T-helper 1 cell treated with Interleukin-12 subunit alpha and Interleukin-12 subunit beta and Interleukin-4 antibody, amounts not matched to agents 30 μg/mL and 1 μg/mL, for 36 hours (primary cell): ENCODE data around the gene NOL11.
A peak's percentile ranks its signal among the peaks of the same experiment; 100 is the strongest.
"Not testable (repeated sequence)": the region's sequence is repeated elsewhere in the genome, so short reads cannot be mapped to it uniquely, and the experiment has no call there.

Experiments used
- H3K27ac Mint-ChIP-seq: one replicate; pipeline ENCODE4 v1.8.0; 2021; ENCODE audit warnings: mild to moderate bottlenecking, mixed read lengths
- H3K27me3 Mint-ChIP-seq: one replicate; pipeline ENCODE4 v1.8.0; 2021; ENCODE audit warnings: low read depth, mixed read lengths
- H3K36me3 Mint-ChIP-seq: one replicate; pipeline ENCODE4 v1.8.0; 2021; ENCODE audit warnings: low read depth, mixed read lengths
- H3K4me1 Mint-ChIP-seq: one replicate; pipeline ENCODE4 v1.8.0; 2021; ENCODE audit warnings: low read depth, mixed read lengths
- H3K4me3 Mint-ChIP-seq: one replicate; pipeline ENCODE4 v1.8.0; 2021; ENCODE audit warnings: mild to moderate bottlenecking, moderate library complexity, mixed read lengths
- H3K9me3 Mint-ChIP-seq: one replicate; pipeline ENCODE4 v1.8.0; 2021; ENCODE audit warnings: mixed read lengths

NOL11 gene

GRCh38 chr17:67693811-67694210 is 23.9 kb upstream of the NOL11 start:
- H3K4me3 Mint-ChIP-seq: no peak overlapping the region

GRCh38 chr17:67696347-67696746 is 21.4 kb upstream of the NOL11 start:
- Mint-ChIP-seq H3K27me3 (peaks cover 3% of the 10 kb centered on the region), H3K4me3 (no peak overlapping the region), H3K4me1 (no peaks in the 10 kb centered on the region), H3K9me3 (no peaks in the 10 kb centered on the region), H3K27ac (no peak overlapping the region), H3K36me3 (peaks cover 3% of the 10 kb centered on the region)

More at GRCh38 chr17:67693811-67694210, 23.9 kb upstream of the NOL11 start:
- Mint-ChIP-seq H3K27ac (no peak overlapping the region), H3K4me1 (peaks cover 3% of the 10 kb centered on the region), H3K27me3 (no peaks in the 10 kb centered on the region), H3K36me3 (peaks cover 3% of the 10 kb centered on the region), H3K9me3 (no peaks in the 10 kb centered on the region)

- Mint-ChIP-seq H3K27ac (no peak overlapping the region), H3K4me3 (no peak overlapping the region), H3K36me3 (peaks cover 3% of the 10 kb centered on the region), H3K9me3 (no peaks in the 10 kb centered on the region), H3K4me1 (no peaks in the 10 kb centered on the region), H3K27me3 (peaks cover 3% of the 10 kb centered on the region)
These were observed 20.8 kb upstream of the NOL11 start for GRCh38 chr17:67696853-67697498.

GRCh38 chr17:67700037-67700724 is 17.6 kb upstream of the NOL11 start:
- Mint-ChIP-seq H3K27ac (no peak overlapping the region), H3K4me3 (no peak overlapping the region), H3K4me1 (no peaks in the 10 kb centered on the region), H3K9me3 (no peaks in the 10 kb centered on the region), H3K27me3 (peaks cover 3% of the 10 kb centered on the region), H3K36me3 (no peaks in the 10 kb centered on the region)

GRCh38 chr17:67700725-67701119 is 17.0 kb upstream of the NOL11 start:
- Mint-ChIP-seq H3K27me3 (peaks cover 3% of the 10 kb centered on the region), H3K9me3 (no peaks in the 10 kb centered on the region), H3K4me3 (no peak overlapping the region), H3K27ac (no peak overlapping the region), H3K4me1 (no peaks in the 10 kb centered on the region), H3K36me3 (no peaks in the 10 kb centered on the region)

GRCh38 chr17:67702861-67703260 is 14.9 kb upstream of the NOL11 start:
- H3K4me3 Mint-ChIP-seq: not testable (repeated sequence)

DNA sequence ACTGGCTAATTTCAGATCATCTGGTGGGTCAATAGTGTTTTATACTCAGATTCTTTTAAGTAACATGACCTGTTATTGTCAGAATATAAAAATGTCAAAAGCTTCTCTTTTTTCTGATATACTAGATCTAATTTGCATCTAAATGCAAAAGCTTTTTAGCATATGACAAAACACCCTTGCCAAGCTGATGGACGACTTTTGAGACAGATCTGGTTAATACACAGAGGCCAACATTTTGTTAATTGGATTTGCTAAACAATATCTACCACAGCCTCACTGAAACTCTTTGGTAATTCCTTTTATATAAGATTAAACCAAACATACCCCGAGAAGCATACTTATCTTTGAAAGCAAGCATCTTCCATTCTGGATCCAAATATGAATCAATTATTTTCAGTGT is 10.3 kb upstream of the NOL11 start:
- H3K4me1 Mint-ChIP-seq: no peaks in the 10 kb centered on the region
- no peaks in the 10 kb centered on the region for H3K27me3 Mint-ChIP-seq
- no peaks in the 10 kb centered on the region for H3K9me3 Mint-ChIP-seq
- H3K27ac Mint-ChIP-seq: no peak overlapping the region
- no peaks in the 10 kb centered on the region for H3K36me3 Mint-ChIP-seq
- H3K4me3 Mint-ChIP-seq: no peak overlapping the region

More at GRCh38 chr17:67702861-67703260, 14.9 kb upstream of the NOL11 start:
- H3K4me1 Mint-ChIP-seq, H3K36me3 Mint-ChIP-seq, H3K9me3 Mint-ChIP-seq, H3K27me3 Mint-ChIP-seq, H3K27ac Mint-ChIP-seq: not testable (repeated sequence)

GRCh38 chr17:67708378-67708777 is 9.4 kb upstream of the NOL11 start:
- no peaks in the 10 kb centered on the region for H3K36me3 Mint-ChIP-seq
- H3K9me3 Mint-ChIP-seq: no peaks in the 10 kb centered on the region
- no peaks in the 10 kb centered on the region for H3K4me1 Mint-ChIP-seq
- no peak overlapping the region for H3K4me3 Mint-ChIP-seq
- H3K27ac Mint-ChIP-seq: no peak overlapping the region
- H3K27me3 Mint-ChIP-seq: no peaks in the 10 kb centered on the region

GRCh38 chr17:67711916-67712315 is 5.8 kb upstream of the NOL11 start:
- Mint-ChIP-seq H3K9me3 (no peaks in the 10 kb centered on the region), H3K27me3 (no peaks in the 10 kb centered on the region), H3K4me3 (no peak overlapping the region), H3K36me3 (no peaks in the 10 kb centered on the region), H3K27ac (no peak overlapping the region), H3K4me1 (peaks cover 5% of the 10 kb centered on the region)

- H3K4me3 Mint-ChIP-seq: no peak overlapping the region
- H3K36me3 Mint-ChIP-seq: no peaks in the 10 kb centered on the region
- no peak overlapping the region for H3K27ac Mint-ChIP-seq
- H3K9me3 Mint-ChIP-seq: no peaks in the 10 kb centered on the region
- no peaks in the 10 kb centered on the region for H3K27me3 Mint-ChIP-seq
- H3K4me1 Mint-ChIP-seq: peaks cover 8% of the 10 kb centered on the region
These were observed 5.4 kb upstream of the NOL11 start for GRCh38 chr17:67712375-67712774.

GRCh38 chr17:67713169-67713568 is 4.6 kb upstream of the NOL11 start:
- no peaks in the 10 kb centered on the region for H3K27me3 Mint-ChIP-seq
- no peaks in the 10 kb centered on the region for H3K9me3 Mint-ChIP-seq
- H3K4me1 Mint-ChIP-seq: peaks cover 8% of the 10 kb centered on the region
- H3K4me3 Mint-ChIP-seq: no peak overlapping the region
- no peak overlapping the region for H3K27ac Mint-ChIP-seq
- no peaks in the 10 kb centered on the region for H3K36me3 Mint-ChIP-seq

DNA sequence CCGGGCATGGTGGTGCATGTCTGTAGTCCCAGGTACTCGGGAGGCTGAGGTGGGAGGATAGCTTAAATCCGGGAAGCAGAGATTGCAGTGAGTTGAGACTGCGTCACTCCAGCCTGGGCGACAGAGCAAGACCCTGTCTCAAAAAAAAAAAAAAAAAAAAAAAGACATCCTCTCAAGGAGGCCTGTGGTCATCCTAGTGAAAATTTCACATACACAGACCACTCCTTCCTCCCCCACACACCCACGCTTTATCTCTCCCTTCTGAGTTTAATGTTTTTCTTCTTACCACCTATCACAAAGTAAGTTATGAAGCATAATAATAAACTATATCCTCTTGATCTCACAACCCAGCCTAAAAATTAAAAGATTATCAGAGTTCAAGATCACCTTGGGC is 1.3 kb upstream of the NOL11 start:
- no peak overlapping the region for H3K27ac Mint-ChIP-seq
- no peaks in the 10 kb centered on the region for H3K27me3 Mint-ChIP-seq
- no peaks in the 10 kb centered on the region for H3K9me3 Mint-ChIP-seq
- peaks cover 2% of the 10 kb centered on the region for H3K36me3 Mint-ChIP-seq
- H3K4me3 Mint-ChIP-seq: no peak overlapping the region
- H3K4me1 Mint-ChIP-seq: peaks cover 10% of the 10 kb centered on the region

DNA sequence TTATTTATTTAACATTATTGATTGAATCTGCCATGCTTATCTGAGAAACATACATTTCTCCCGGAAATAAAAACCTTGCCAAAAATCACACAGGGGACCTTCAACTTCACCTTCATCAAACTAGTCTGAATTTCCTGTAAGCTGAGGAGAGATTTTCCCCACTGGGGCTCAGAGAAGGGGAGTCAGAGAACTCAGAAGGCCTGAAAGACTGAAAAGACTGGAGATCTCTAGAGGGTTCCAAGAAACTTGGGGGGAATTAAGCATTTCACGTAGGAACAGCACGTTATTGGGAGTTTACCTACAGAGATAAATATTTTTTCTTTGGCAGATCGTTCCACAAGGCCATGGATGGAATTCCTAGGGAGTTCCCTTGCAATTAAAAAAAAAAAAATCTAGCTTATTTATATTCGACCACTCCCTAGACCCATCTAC is 528 bp upstream of the NOL11 start:
- Mint-ChIP-seq H3K4me1 (peaks cover 12% of the 10 kb centered on the region), H3K27me3 (no peaks in the 10 kb centered on the region), H3K27ac (peak overlapping the region; percentile 95), H3K9me3 (no peaks in the 10 kb centered on the region), H3K36me3 (peaks cover 10% of the 10 kb centered on the region), H3K4me3 (peak overlapping the region; percentile 94)

DNA sequence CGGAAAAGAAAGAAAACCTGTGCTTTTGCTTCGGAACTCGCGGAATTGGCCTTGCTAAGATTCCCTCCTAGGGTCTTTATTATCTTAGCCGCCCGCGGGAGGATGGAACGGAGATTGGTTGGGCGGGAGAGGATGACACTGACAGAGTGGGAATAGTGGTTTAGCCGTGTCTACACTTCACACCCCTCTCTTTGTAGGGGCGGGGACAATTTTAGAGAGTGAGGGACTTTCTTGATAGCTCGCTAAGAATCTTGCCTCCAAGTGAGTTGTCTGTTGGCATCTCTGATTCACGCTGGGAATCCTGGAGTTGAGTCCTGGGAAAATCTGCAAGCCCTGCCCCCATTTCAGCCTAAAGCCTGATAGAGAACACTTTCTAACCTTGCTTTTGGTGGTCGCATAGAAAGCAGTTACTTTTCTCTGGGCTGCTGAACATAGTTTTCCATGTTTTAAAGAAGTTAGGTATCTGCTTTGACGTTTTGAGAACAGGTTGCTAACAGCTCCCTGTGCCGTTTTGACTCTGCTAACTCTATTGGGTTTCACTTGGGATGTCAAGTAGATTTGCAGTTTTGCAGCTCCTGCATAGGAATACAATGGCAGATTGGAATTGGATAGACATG is 697 bp downstream of the NOL11 start:
- peak overlapping the region; percentile 94 for H3K4me3 Mint-ChIP-seq
- H3K27me3 Mint-ChIP-seq: no peaks in the 10 kb centered on the region
- H3K4me1 Mint-ChIP-seq: peaks cover 12% of the 10 kb centered on the region
- peaks cover 13% of the 10 kb centered on the region for H3K36me3 Mint-ChIP-seq
- H3K9me3 Mint-ChIP-seq: no peaks in the 10 kb centered on the region
- peak overlapping the region; percentile 95 for H3K27ac Mint-ChIP-seq

- peaks cover 53% of the 10 kb centered on the region for H3K36me3 Mint-ChIP-seq
- H3K27me3 Mint-ChIP-seq: no peaks in the 10 kb centered on the region
- peak overlapping the region; percentile 25 for H3K4me3 Mint-ChIP-seq
- H3K9me3 Mint-ChIP-seq: no peaks in the 10 kb centered on the region
- H3K4me1 Mint-ChIP-seq: peaks cover 9% of the 10 kb centered on the region
- peak overlapping the region; percentile 73 for H3K27ac Mint-ChIP-seq
These were observed 7.6 kb downstream of the NOL11 start for GRCh38 chr17:67725373-67725791.
